Keratinocyte (primary cell): ENCODE results near the gene TSEN34. TPM values are rescaled to one million over a fixed set of nuclear protein-coding genes. Genes with fewer than 3 reads are reported as not detected.

Experiments
- DNase-seq: peaks from one replicate; pipeline ENCODE4 v3.0.0-alpha.2; 2011; ENCODE audit warnings: low read depth, missing footprints, low spot score
- FAIRE-seq: peaks from 2 replicates; lab custom pipeline; 2011; peaks lifted over from hg19 to GRCh38; lab: Jason Lieb, UNC
- H2AFZ ChIP-seq: 2 replicates; pipeline ENCODE4 v1.6.0; 2012; ENCODE audit warnings: low read length, control low read depth, inconsistent platforms; ENCODE audit not compliant: control insufficient read depth
- H3K27ac ChIP-seq: 2 replicates; pipeline ENCODE4 v1.5.1; 2011; ENCODE audit warnings: low read length; ENCODE audit not compliant: control insufficient read depth, insufficient read depth
- H3K27me3 ChIP-seq: 3 replicates; pipeline ENCODE4 v1.6.0; 2011; ENCODE audit warnings: low read length; ENCODE audit not compliant: control insufficient read depth, insufficient read depth; ENCODE audit errors: extremely low read depth
- H3K36me3 ChIP-seq, 2 experiments: 2 replicates in 1 of 2; 3 replicates in 1 of 2; pipeline ENCODE4 v1.5.1; 2011; ENCODE audit warnings: low read length in 2 of 2, mild to moderate bottlenecking in 1 of 2; ENCODE audit not compliant: control insufficient read depth in 2 of 2, insufficient read depth in 2 of 2; ENCODE audit errors: extremely low read depth in 1 of 2
- H3K4me1 ChIP-seq: 3 replicates; pipeline ENCODE4 v1.5.1; 2011; ENCODE audit warnings: low read length; ENCODE audit not compliant: control insufficient read depth, insufficient read depth; ENCODE audit errors: extremely low read depth
- H3K4me2 ChIP-seq: 3 replicates; pipeline ENCODE4 v1.6.0; 2011; ENCODE audit warnings: low read depth, low read length; ENCODE audit not compliant: control insufficient read depth, insufficient read depth; ENCODE audit errors: extremely low read depth
- H3K4me3 ChIP-seq, 3 experiments: fragments of 200-600 bp in 1 of 3; sonication (generic) in 1 of 3; 2 replicates in 2 of 3; 3 replicates in 1 of 3; pipeline ENCODE4 v1.5.1; 2011 to 2016; ENCODE audit warnings: low read length in 3 of 3, mild to moderate bottlenecking in 3 of 3, control low read depth in 2 of 3, inconsistent platforms in 1 of 3, low read depth in 1 of 3, mixed read lengths in 1 of 3, mixed run types in 1 of 3, moderate library complexity in 1 of 3; ENCODE audit not compliant: control insufficient read depth in 2 of 3, insufficient read depth in 2 of 3; ENCODE audit errors: extremely low read depth in 1 of 3
- H3K79me2 ChIP-seq: 2 replicates; pipeline ENCODE4 v1.6.0; 2012; ENCODE audit warnings: low read length; ENCODE audit not compliant: control insufficient read depth, insufficient read depth
- H3K9ac ChIP-seq: 3 replicates; pipeline ENCODE4 v1.6.0; 2011; ENCODE audit warnings: low read length; ENCODE audit not compliant: control insufficient read depth, insufficient read depth; ENCODE audit errors: extremely low read depth
- H3K9me1 ChIP-seq: 3 replicates; pipeline ENCODE4 v1.6.0; 2011; ENCODE audit warnings: low read length; ENCODE audit not compliant: control insufficient read depth, insufficient read depth; ENCODE audit errors: extremely low read depth
- H3K9me3 ChIP-seq: 2 replicates; pipeline ENCODE4 v1.5.1; 2012; ENCODE audit warnings: low read depth, low read length; ENCODE audit not compliant: control insufficient read depth
- H4K20me1 ChIP-seq: 3 replicates; pipeline ENCODE4 v1.6.0; 2011; ENCODE audit warnings: low read length; ENCODE audit not compliant: control insufficient read depth, insufficient read depth; ENCODE audit errors: extremely low read depth
- CTCF ChIP-seq, 3 experiments: IDR thresholded peaks in 1 of 3; conservative IDR thresholded peaks in 1 of 3; optimal IDR thresholded peaks in 1 of 3; 2 replicates in 2 of 3; 3 replicates in 1 of 3; pipeline versions ENCODE3 to v1.5.1; 2011; ENCODE audit warnings: low read length in 3 of 3, mild to moderate bottlenecking in 3 of 3, moderate library complexity in 2 of 3, control low read depth in 1 of 3, inconsistent platforms in 1 of 3; ENCODE audit not compliant: insufficient read depth in 2 of 3; ENCODE audit errors: extremely low read depth in 1 of 3
- EZH2 ChIP-seq: IDR thresholded peaks from one replicate; pipeline ENCODE4 v1.6.1; 2012; ENCODE audit warnings: inconsistent platforms, mild to moderate bottlenecking, low read length, moderate library complexity
- dilution Hi-C: fragments of 300-500 bp; cut with MboI; formaldehyde crosslinking; loops from one replicate; pipeline ENCODE4 v1.7.0; 2020; ENCODE audit warnings: low sequenced_read_pairs; ENCODE audit not compliant: extremely low pct_ligation_motif_present
- polyA minus RNA-seq, 3 experiments: library from RNA; depleted of rRNA, polyadenylated mRNA; stranded (reverse); fragments of >200 nt; gene quantifications; 1 replicate in 1 of 3; 2 replicates in 1 of 3; 3 replicates in 1 of 3; pipeline ENCODE4 v1.2.3, GENCODE V29; 2011
- polyA plus RNA-seq, 5 experiments: library from polyadenylated mRNA; depleted of rRNA in 3 of 5; stranded (reverse) in 3 of 5; stranded (forward) in 1 of 5; unstranded in 1 of 5; fragments of >200 nt; gene quantifications; 1 replicate in 1 of 5; 2 replicates in 3 of 5; 3 replicates in 1 of 5; pipeline versions ENCODE4 v1.2.1 to v1.2.3, GENCODE V29; 2011 to 2012; ENCODE audit warnings: missing spikeins in 2 of 5, low read depth in 1 of 5, low replicate concordance in 1 of 5

The TSEN34 gene
- polyA plus RNA-seq (36.5 to 49.7 TPM (median 40.5 TPM) in 3 replicates), polyA minus RNA-seq (22.7 to 39.1 TPM (median 33.0 TPM) in 3 replicates)
- polyA plus RNA-seq (2011; ENCODE audit: low read depth): 8.1 TPM
- 30.5 and 56.0 TPM in 2 replicates for polyA plus RNA-seq (2011; cell fraction: cytosol; rRNA removed)
- 22.0 and 30.1 TPM in 2 replicates for polyA plus RNA-seq (2011; cell fraction: nucleus; rRNA removed)
- 22.8 and 48.0 TPM in 2 replicates for polyA plus RNA-seq (2012; ENCODE audit: low replicate concordance)
- 60.6 TPM for polyA minus RNA-seq (2011; cell fraction: cytosol; rRNA and poly(A)+ RNA removed)
- 11.6 and 14.2 TPM in 2 replicates for polyA minus RNA-seq (2011; cell fraction: nucleus; rRNA and poly(A)+ RNA removed)

- dilution Hi-C loops: no loop called here
- H3K27me3 ChIP-seq: no peaks in the 10 kb centered on the region
- no peaks in the 10 kb centered on the region for H4K20me1 ChIP-seq
- H3K9ac ChIP-seq: peak within 1 kb of the TSS; percentile 99
- peak within 1 kb of the TSS; percentile 95 for H3K4me2 ChIP-seq
- peak within 1 kb of the TSS; percentile 98 for H2AFZ ChIP-seq
- FAIRE-seq (no peak), DNase-seq (no peak)
- peak within 1 kb of the TSS; percentile 99 for H3K27ac ChIP-seq
- TF ChIP-seq CTCF (optimal IDR thresholded peaks at IDR 0.05 in 1 of 3, IDR thresholded peaks at IDR 0.05 in 1 of 3, conservative IDR thresholded peaks at IDR 0.05 in 1 of 3; ENCODE audit: extremely low read depth in 1 of 3, insufficient read depth in 2 of 3, low read length in 3 of 3) (no peak), EZH2 (no peak)
- peaks cover 45% of the 10 kb centered on the region for H3K79me2 ChIP-seq
- peaks cover 16 to 20% of the 10 kb centered on the region in 2 experiments for H3K36me3 ChIP-seq
- H3K9me1 ChIP-seq: no peaks in the 10 kb centered on the region
- peak within 1 kb of the TSS; percentile 68 to 95 (median 88) for H3K4me3 ChIP-seq
- H3K4me1 ChIP-seq: peaks cover 15% of the 10 kb centered on the region
- H3K9me3 ChIP-seq: no peaks in the 10 kb centered on the region
These were observed at the start of gene TSEN34 for GRCh38 chr19:54191011-54191810. Gene TSEN34 (plus strand): TSS chr19:54191308. CDS start chr19:54191365, 57 bp downstream.

- Histone ChIP-seq H3K4me2 (no peak overlapping the region), H4K20me1 (peaks cover 12% of the 10 kb centered on the region), H3K9ac (no peak overlapping the region)
These were observed 49.8 kb upstream of the TSEN34 start for GRCh38 chr19:54141356-54141755.

More at GRCh38 chr19:54141356-54141755, 49.8 kb upstream of the TSEN34 start:
- dilution Hi-C loops: no loop called here
- FAIRE-seq (no peak), DNase-seq (no peak)
- no peaks in the 10 kb centered on the region for H3K27me3 ChIP-seq
- no peak overlapping the region for H3K27ac ChIP-seq
- H3K4me1 ChIP-seq: peaks cover 5% of the 10 kb centered on the region
- TF ChIP-seq EZH2 (no peak), CTCF (optimal IDR thresholded peaks at IDR 0.05 in 1 of 3, IDR thresholded peaks at IDR 0.05 in 1 of 3, conservative IDR thresholded peaks at IDR 0.05 in 1 of 3; ENCODE audit: extremely low read depth in 1 of 3, insufficient read depth in 2 of 3, low read length in 3 of 3) (no peak)
- no peak overlapping the region for H3K4me3 ChIP-seq
- H3K36me3 ChIP-seq: peaks cover 40 to 42% of the 10 kb centered on the region in 2 experiments
- H2AFZ ChIP-seq: no peak overlapping the region
- no peaks in the 10 kb centered on the region for H3K9me1 ChIP-seq
- H3K79me2 ChIP-seq: peaks cover 50% of the 10 kb centered on the region
- H3K9me3 ChIP-seq: no peaks in the 10 kb centered on the region
